Small intestine (tissue), 7 donors: ENCODE data around the gene PRKCA. TPM values are rescaled to one million over a fixed set of nuclear protein-coding genes. Genes with fewer than 3 reads are reported as not detected.
A peak's percentile ranks its signal among the peaks of the same experiment; 100 is the strongest.

Source experiments
- DNase-seq, 2 donors: peaks; one replicate each; pipeline versions ENCODE4 v3.0.0 to v3.0.0-alpha.2; 2013
- FAIRE-seq: peaks from 2 replicates; lab custom pipeline; 2012; peaks lifted over from hg19 to GRCh38; lab: Jason Lieb, UNC
- H3K27ac ChIP-seq, 3 donors: one replicate each; pipeline ENCODE4 v1.5.1; 2013; ENCODE audit warnings: low read length in 2 of 3, mild to moderate bottlenecking in 2 of 3, control low read depth in 1 of 3, inconsistent platforms in 1 of 3, low read depth in 1 of 3, moderate library complexity in 1 of 3
- H3K27me3 ChIP-seq, 3 donors: one replicate each; pipeline ENCODE4 v1.6.1; 2013; ENCODE audit warnings: low read length in 3 of 3, inconsistent platforms in 1 of 3; ENCODE audit not compliant: control insufficient read depth in 3 of 3, insufficient read depth in 3 of 3
- H3K36me3 ChIP-seq, 3 donors: one replicate each; pipeline ENCODE4 v1.6.1; 2013; ENCODE audit warnings: low read length in 3 of 3, inconsistent platforms in 1 of 3, low read depth in 1 of 3, mild to moderate bottlenecking in 1 of 3, moderate library complexity in 1 of 3; ENCODE audit not compliant: control insufficient read depth in 3 of 3, insufficient read depth in 2 of 3
- H3K4me1 ChIP-seq, 3 donors: one replicate each; pipeline ENCODE4 v1.6.1; 2013; ENCODE audit warnings: low read length in 2 of 3, inconsistent platforms in 1 of 3, low read depth in 1 of 3, mild to moderate bottlenecking in 1 of 3, moderate library complexity in 1 of 3; ENCODE audit not compliant: control insufficient read depth in 3 of 3, insufficient read depth in 2 of 3
- H3K4me3 ChIP-seq, 3 donors: one replicate each; pipeline ENCODE4 v1.5.1; 2013; ENCODE audit warnings: low read length in 3 of 3, control low read depth in 1 of 3, inconsistent platforms in 1 of 3, low read depth in 1 of 3, mild to moderate bottlenecking in 1 of 3, moderate library complexity in 1 of 3
- H3K9me3 ChIP-seq, 2 donors: one replicate each; pipeline ENCODE4 v1.6.1; 2013; ENCODE audit warnings: low read depth in 1 of 2, low read length in 1 of 2; ENCODE audit not compliant: control insufficient read depth in 2 of 2, insufficient read depth in 1 of 2
- WGBS, 3 donors: extraction: QIAGEN DNeasy Blood & Tissue Kit; methylation state at CpG; one replicate each; pipeline ENCODE4 v1.1.7; 2013; 5-methylcytosine and 5-hydroxymethylcytosine counted together
- polyA plus RNA-seq, 4 donors: library from polyadenylated mRNA; stranded (reverse) in 3 of 4; unstranded in 1 of 4; fragments of 200-250 nt in 3 of 4; fragments of 120-200 nt in 1 of 4; gene quantifications; one replicate each; pipeline versions ENCODE4 v1.2.1 to v1.2.3, GENCODE V29; 2013
- donor health status: healthy with polysubstance abuse.
- donor health status: control.
- donor health status: control.
- donor health status: Bipolar disorder and iron deficiency.
- donor health status: healthy.

The PRKCA gene
- polyA plus RNA-seq, 4 donors = 11.3 to 26.6 (median 22.9) TPM

GRCh38 chr17:66713533-66714042, 411.2 kb downstream of the PRKCA start:
- peak overlapping the region in 1 of 3 donors; percentile 15 for H3K27ac ChIP-seq
- FAIRE-seq = no peak
- peaks cover 0 to 4% of the 10 kb centered on the region in 2 donors for H3K9me3 ChIP-seq
- peaks cover 0 to 27% (median 0%) of the 10 kb centered on the region in 3 donors for H3K36me3 ChIP-seq
- 62 to 86% (median 78%) methylated on average over 6 of the region's 6 CpGs for WGBS, 3 donors
- H3K4me3 ChIP-seq = no peak overlapping the region
- no peaks in the 10 kb centered on the region for H3K27me3 ChIP-seq
- DNase-seq = peak in 1 of 2 donors; percentile 17
- peaks cover 2 to 13% (median 4%) of the 10 kb centered on the region in 3 donors for H3K4me1 ChIP-seq

- no peak for DNase-seq
- H3K27ac ChIP-seq = peak overlapping the region in 2 of 3 donors; percentile 15 to 32
Observed at GRCh38 chr17:66714046-66715023, 411.9 kb downstream of the PRKCA start.

GRCh38 chr17:66715076-66715675, 412.8 kb downstream of the PRKCA start:
- DNase-seq (peak in 1 of 2 donors; percentile 33), FAIRE-seq (no peak)
- 34 to 47% (median 46%) methylated on average over 11 of the region's 11 CpGs for whole genome bisulfite sequencing, 3 donors
- Histone ChIP-seq H3K27ac (no peak overlapping the region), H3K4me1 (peaks cover 2 to 13% (median 4%) of the 10 kb centered on the region in 3 donors), H3K36me3 (peaks cover 0 to 31% (median 0%) of the 10 kb centered on the region in 3 donors), H3K9me3 (peaks cover 0 to 4% of the 10 kb centered on the region in 2 donors), H3K27me3 (no peaks in the 10 kb centered on the region), H3K4me3 (no peak overlapping the region)

More at GRCh38 chr17:66714046-66715023, 411.9 kb downstream of the PRKCA start:
- peaks cover 0 to 4% of the 10 kb centered on the region in 2 donors for H3K9me3 ChIP-seq
- H3K36me3 ChIP-seq = peaks cover 0 to 27% (median 0%) of the 10 kb centered on the region in 3 donors
- peaks cover 2 to 13% (median 4%) of the 10 kb centered on the region in 3 donors for H3K4me1 ChIP-seq
- FAIRE-seq = no peak
- WGBS, 3 donors = 83 to 89% (median 85%) methylated on average over 17 of the region's 17 CpGs
- H3K27me3 ChIP-seq = no peaks in the 10 kb centered on the region
- H3K4me3 ChIP-seq = no peak overlapping the region

DNA sequence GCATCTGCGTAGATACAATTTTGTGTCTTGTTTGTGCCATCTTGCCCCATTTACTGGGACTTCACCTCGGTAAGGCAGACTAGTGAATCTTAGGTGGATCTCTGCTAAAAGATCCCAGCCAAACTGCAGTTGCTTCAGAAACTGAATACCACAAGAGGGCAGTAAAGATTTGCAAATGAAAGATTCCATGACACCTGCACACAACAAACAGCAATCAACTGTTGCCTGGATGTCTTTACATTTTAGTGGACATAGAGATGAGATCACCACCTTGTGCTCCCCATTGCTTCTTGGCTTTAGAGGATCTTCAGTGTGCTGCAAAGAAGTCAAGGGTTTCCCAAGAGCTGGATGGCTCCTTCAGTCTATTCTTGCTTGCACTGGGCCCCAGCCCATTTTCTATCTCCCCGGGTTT, 413.3 kb downstream of the PRKCA start:
- peaks cover 0 to 4% of the 10 kb centered on the region in 2 donors for H3K9me3 ChIP-seq
- FAIRE-seq (no peak), DNase-seq (peak; percentile 69 to 76)
- no peaks in the 10 kb centered on the region for H3K27me3 ChIP-seq
- H3K36me3 ChIP-seq = peaks cover 0 to 29% (median 0%) of the 10 kb centered on the region in 3 donors
- H3K27ac ChIP-seq = peak overlapping the region in 1 of 3 donors; percentile 6
- peaks cover 2 to 13% (median 4%) of the 10 kb centered on the region in 3 donors for H3K4me1 ChIP-seq
- WGBS, 3 donors = 36 to 43% (median 41%) methylated on average over 3 of the region's 3 CpGs
- no peak overlapping the region for H3K4me3 ChIP-seq

GRCh38 chr17:66716236-66717026, 414.0 kb downstream of the PRKCA start:
- Histone ChIP-seq H3K9me3 (peaks cover 0 to 4% of the 10 kb centered on the region in 2 donors), H3K4me1 (peaks cover 2 to 12% (median 4%) of the 10 kb centered on the region in 3 donors), H3K4me3 (no peak overlapping the region), H3K27ac (peak overlapping the region in 1 of 3 donors; percentile 6), H3K27me3 (no peaks in the 10 kb centered on the region), H3K36me3 (peaks cover 0 to 29% (median 0%) of the 10 kb centered on the region in 3 donors)
- no peak for FAIRE-seq
- DNase-seq = no peak
- WGBS, 3 donors = 75 to 88% (median 82%) methylated on average over 18 of the region's 18 CpGs

DNA sequence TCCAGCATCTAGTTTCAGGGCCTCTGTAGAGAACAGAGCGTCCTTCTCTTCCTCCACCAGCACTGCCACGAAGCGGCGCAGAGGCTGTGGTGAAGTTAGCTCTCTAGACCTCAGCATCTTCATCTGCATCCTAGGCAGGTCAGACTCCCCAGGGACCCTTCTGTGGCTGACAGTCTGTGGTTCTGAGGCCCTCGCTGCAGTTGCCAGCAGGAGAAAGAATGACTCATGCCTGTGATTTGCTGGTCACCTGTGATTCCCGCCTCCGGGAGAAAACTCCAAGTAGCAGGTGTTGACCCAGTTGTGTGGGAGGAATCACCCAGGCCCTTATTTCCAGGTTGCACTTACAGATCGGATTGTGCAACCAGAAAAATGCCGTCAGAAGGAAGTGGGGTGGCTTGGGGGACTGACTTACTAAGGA, 415.2 kb downstream of the PRKCA start:
- Histone ChIP-seq H3K4me3 (no peak overlapping the region), H3K36me3 (peaks cover 0 to 24% (median 0%) of the 10 kb centered on the region in 3 donors), H3K9me3 (peaks cover 0 to 4% of the 10 kb centered on the region in 2 donors), H3K4me1 (peaks cover under 1 to 3% (median 2%) of the 10 kb centered on the region in 3 donors), H3K27ac (no peak overlapping the region), H3K27me3 (no peaks in the 10 kb centered on the region)
- FAIRE-seq (no peak), DNase-seq (no peak)
- WGBS, 3 donors = 73 to 82% (median 77%) methylated on average over 9 of the region's 9 CpGs

DNA sequence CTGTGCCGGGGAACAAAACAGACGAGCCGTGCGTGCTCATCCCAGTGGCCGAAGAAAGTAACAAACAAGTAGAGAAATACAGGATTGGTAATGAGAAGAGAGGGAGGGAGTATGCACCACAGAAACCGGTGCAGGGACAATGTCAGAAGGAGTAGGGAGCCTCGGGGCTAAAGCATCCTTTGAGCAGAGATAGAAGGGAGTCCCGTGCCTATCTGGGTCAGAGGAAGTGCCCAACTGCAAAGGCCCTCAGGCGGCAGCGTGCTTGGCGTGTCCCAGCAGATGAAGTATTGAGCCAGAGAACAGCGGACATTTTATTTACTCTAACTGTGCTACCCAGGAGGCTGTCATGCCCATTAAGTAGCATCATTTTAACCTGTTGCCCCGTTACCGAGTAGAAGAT, 417.6 kb downstream of the PRKCA start:
- Histone ChIP-seq H3K4me3 (no peak overlapping the region), H3K27ac (no peak overlapping the region), H3K36me3 (peaks cover 0 to 20% (median 0%) of the 10 kb centered on the region in 3 donors), H3K27me3 (no peaks in the 10 kb centered on the region), H3K9me3 (peaks cover 0 to 4% of the 10 kb centered on the region in 2 donors), H3K4me1 (peaks cover 0 to 8% (median 3%) of the 10 kb centered on the region in 3 donors)
- DNase-seq (no peak), FAIRE-seq (no peak)
- WGBS, 3 donors = 90 to 97% (median 91%) methylated on average over 14 of the region's 14 CpGs
